Caco-2 (cell line): ENCODE data around the gene DTYMK. TPM values are rescaled to one million over a fixed set of nuclear protein-coding genes. Genes with fewer than 3 reads are reported as not detected.

Source experiments
- BruUV-seq: library from RNA; stranded (reverse); fragments of 400-500 nt; replicated peaks from 2 replicates; lab custom pipeline; 2021; lab: Mats Ljungman, UMichigan
- CTCF ChIA-PET: fragments of 300-600 bp; sonication (Branson Sonifier 250); formaldehyde crosslinking; loops from one replicate; lab custom pipeline; 2022; ENCODE audit warnings: antibody characterized with exemption; lab: Charles Lee
- POLR2A ChIA-PET: fragments of 300-600 bp; sonication (Branson Sonifier 250); formaldehyde crosslinking; loops from one replicate; lab custom pipeline; 2022; ENCODE audit warnings: antibody characterized with exemption; lab: Charles Lee
- DNase-seq, 2 experiments: peaks; one replicate each; pipeline versions ENCODE4 v3.0.0 to v3.0.0-alpha.2; 2020 to 2022
- H3K27me3 ChIP-seq: replicated peaks from 2 replicates; pipeline ENCODE4 v1.6.0; 2011; ENCODE audit warnings: low read length; ENCODE audit not compliant: control insufficient read depth, insufficient read depth
- H3K36me3 ChIP-seq: 2 replicates; pipeline ENCODE4 v1.5.1; 2011; ENCODE audit warnings: low read length; ENCODE audit not compliant: control insufficient read depth, insufficient read depth
- H3K4me1 ChIP-seq: fragments of 250-450 bp; sonication (Bioruptor Pico); 2 replicates; pipeline ENCODE4 v1.5.1; 2020; ENCODE audit warnings: mild to moderate bottlenecking
- H3K4me3 ChIP-seq: 2 replicates; pipeline ENCODE4 v1.5.1; 2011; ENCODE audit warnings: low read depth, mild to moderate bottlenecking, control low read depth, low read length
- H3K9me3 ChIP-seq: fragments of 250-450 bp; sonication (Bioruptor Pico); 2 replicates; pipeline ENCODE4 v1.5.1; 2020; ENCODE audit warnings: mild to moderate bottlenecking, moderate library complexity
- H3K27ac Mint-ChIP-seq: one replicate; pipeline ENCODE4 v1.8.0; 2022; ENCODE audit warnings: mixed read lengths; ENCODE audit not compliant: unreplicated experiment
- H3K27me3 Mint-ChIP-seq: one replicate; pipeline ENCODE4 v1.8.0; 2022; ENCODE audit warnings: mixed read lengths; ENCODE audit not compliant: insufficient read depth, unreplicated experiment
- H3K36me3 Mint-ChIP-seq: one replicate; pipeline ENCODE4 v1.8.0; 2022; ENCODE audit warnings: mild to moderate bottlenecking, mixed read lengths; ENCODE audit not compliant: insufficient read depth, unreplicated experiment
- H3K4me1 Mint-ChIP-seq: one replicate; pipeline ENCODE4 v1.8.0; 2022; ENCODE audit warnings: low read depth, mixed read lengths; ENCODE audit not compliant: unreplicated experiment
- H3K4me3 Mint-ChIP-seq: one replicate; pipeline ENCODE4 v1.8.0; 2022; ENCODE audit warnings: mild to moderate bottlenecking, moderate library complexity, mixed read lengths; ENCODE audit not compliant: unreplicated experiment
- H3K9me3 Mint-ChIP-seq: one replicate; pipeline ENCODE4 v1.8.0; 2022; ENCODE audit warnings: mixed read lengths; ENCODE audit not compliant: unreplicated experiment
- intact Hi-C: fragments of 100-400 bp; cut with micrococcal nuclease; formaldehyde crosslinking; loops from one replicate; pipeline ENCODE4 v1.10.0; 2022; ENCODE audit not compliant: unreplicated experiment
- total RNA-seq: library from RNA; stranded (reverse); gene quantifications from 2 replicates; pipeline ENCODE4 v1.2.3, GENCODE V29; 2022
- TF ChIP-seq, protein P1 (sequence below), 2 experiments: fragments of 200-600 bp in 1 of 2; IDR thresholded peaks; 1 replicate in 1 of 2; 2 replicates in 1 of 2; pipeline versions ENCODE4 v1.5.1 to v1.8.0; 2011 to 2022; ENCODE audit warnings: antibody characterized with exemption in 1 of 2, control low read depth in 1 of 2, inconsistent platforms in 1 of 2, low read depth in 1 of 2, low read length in 1 of 2, mild to moderate bottlenecking in 1 of 2, moderate library complexity in 1 of 2; ENCODE audit not compliant: insufficient read depth in 1 of 2, severe bottlenecking in 1 of 2, unreplicated experiment in 1 of 2

Gene DTYMK
- total RNA-seq, 1 experiment from 2014 or later, result 68.4 TPM

DNA sequence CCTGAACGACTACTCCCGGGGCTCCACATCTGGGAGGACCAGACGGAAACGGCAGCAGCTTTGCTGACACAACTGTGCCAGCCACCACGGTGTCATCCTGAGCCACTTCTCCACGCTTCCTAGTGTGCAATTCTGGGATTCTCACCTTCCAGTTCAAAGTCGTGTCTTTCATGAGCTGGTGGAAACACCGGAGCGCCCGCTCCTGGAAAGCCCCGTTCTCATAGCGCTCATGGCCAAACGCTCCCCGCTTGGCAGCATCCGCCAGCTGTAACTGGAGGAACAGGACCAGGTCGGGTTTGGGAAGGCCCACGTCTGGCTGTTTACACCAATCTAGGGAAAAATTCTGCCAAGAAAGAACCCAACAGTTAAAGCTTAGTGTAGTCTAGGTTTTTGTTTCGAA is 8.3 kb downstream of the DTYMK start:
- no TSS peak for BruUV-seq
- POLR2A ChIA-PET, result interaction anchor here (0.8 kb wide), 1 partner anchor 8 kb away, joined by 3 read pairs; the partner anchor contains the start of gene DTYMK

DNA sequence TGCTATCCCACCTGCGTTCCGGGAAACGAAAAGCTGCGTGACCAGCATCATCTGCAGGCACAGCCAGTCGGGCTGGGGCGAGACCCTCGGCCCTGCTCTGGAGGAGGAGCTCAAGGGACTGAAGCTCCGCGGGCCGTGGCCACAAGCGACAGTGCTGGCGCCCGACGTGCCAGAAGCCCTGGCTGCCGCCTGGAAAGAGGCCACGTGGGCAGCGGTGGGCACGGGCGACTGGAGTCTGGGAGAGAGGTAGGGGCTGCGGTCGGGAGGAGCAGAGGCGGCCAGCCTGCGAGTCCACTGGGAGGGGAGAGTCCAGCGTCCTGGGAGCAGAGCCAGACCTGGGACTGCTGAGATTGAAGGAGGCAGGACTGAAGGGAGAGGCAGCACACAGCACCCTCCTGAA is 9.2 kb downstream of the DTYMK start:
- no peaks in the 10 kb centered on the region for H3K9me3 Mint-ChIP-seq
- BruUV-seq, result no TSS peak
- Histone ChIP-seq H3K27me3 (no peaks in the 10 kb centered on the region), H3K4me3 (no peak overlapping the region), H3K4me1 (no peaks in the 10 kb centered on the region), H3K36me3 (no peaks in the 10 kb centered on the region), H3K9me3 (no peaks in the 10 kb centered on the region)
- no peak overlapping the region for H3K27ac Mint-ChIP-seq
- intact Hi-C loops, result no loop called here
- DNase-seq, result no peak
- TF ChIP-seq, protein P1, sequence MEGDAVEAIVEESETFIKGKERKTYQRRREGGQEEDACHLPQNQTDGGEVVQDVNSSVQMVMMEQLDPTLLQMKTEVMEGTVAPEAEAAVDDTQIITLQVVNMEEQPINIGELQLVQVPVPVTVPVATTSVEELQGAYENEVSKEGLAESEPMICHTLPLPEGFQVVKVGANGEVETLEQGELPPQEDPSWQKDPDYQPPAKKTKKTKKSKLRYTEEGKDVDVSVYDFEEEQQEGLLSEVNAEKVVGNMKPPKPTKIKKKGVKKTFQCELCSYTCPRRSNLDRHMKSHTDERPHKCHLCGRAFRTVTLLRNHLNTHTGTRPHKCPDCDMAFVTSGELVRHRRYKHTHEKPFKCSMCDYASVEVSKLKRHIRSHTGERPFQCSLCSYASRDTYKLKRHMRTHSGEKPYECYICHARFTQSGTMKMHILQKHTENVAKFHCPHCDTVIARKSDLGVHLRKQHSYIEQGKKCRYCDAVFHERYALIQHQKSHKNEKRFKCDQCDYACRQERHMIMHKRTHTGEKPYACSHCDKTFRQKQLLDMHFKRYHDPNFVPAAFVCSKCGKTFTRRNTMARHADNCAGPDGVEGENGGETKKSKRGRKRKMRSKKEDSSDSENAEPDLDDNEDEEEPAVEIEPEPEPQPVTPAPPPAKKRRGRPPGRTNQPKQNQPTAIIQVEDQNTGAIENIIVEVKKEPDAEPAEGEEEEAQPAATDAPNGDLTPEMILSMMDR (IDR thresholded peaks at IDR 0.05; ENCODE audit: insufficient read depth in 1 of 2, low read depth in 1 of 2, low read length in 1 of 2, severe bottlenecking in 1 of 2, unreplicated experiment in 1 of 2), result no peak
- no peaks in the 10 kb centered on the region for H3K27me3 Mint-ChIP-seq
- no peaks in the 10 kb centered on the region for H3K4me1 Mint-ChIP-seq
- POLR2A ChIA-PET, result no interaction called here
- H3K4me3 Mint-ChIP-seq, result no peak overlapping the region
- peaks cover 77% of the 10 kb centered on the region for H3K36me3 Mint-ChIP-seq
- CTCF ChIA-PET, result no interaction called here

More for the DNA sequence above, 8.3 kb downstream of the DTYMK start:
- H3K4me1 Mint-ChIP-seq, result no peaks in the 10 kb centered on the region
- no peak overlapping the region for H3K4me3 Mint-ChIP-seq
- TF ChIP-seq, protein P1 (IDR thresholded peaks at IDR 0.05; ENCODE audit: insufficient read depth in 1 of 2, low read depth in 1 of 2, low read length in 1 of 2, severe bottlenecking in 1 of 2, unreplicated experiment in 1 of 2), result no peak
- Histone ChIP-seq H3K27me3 (no peaks in the 10 kb centered on the region), H3K36me3 (no peaks in the 10 kb centered on the region), H3K9me3 (no peaks in the 10 kb centered on the region), H3K4me3 (no peak overlapping the region), H3K4me1 (no peaks in the 10 kb centered on the region)
- no peaks in the 10 kb centered on the region for H3K9me3 Mint-ChIP-seq
- intact Hi-C loops, result no loop called here
- H3K36me3 Mint-ChIP-seq, result peaks cover 86% of the 10 kb centered on the region
- CTCF ChIA-PET, result no interaction called here
- H3K27ac Mint-ChIP-seq, result no peak overlapping the region
- DNase-seq, result no peak
- H3K27me3 Mint-ChIP-seq, result no peaks in the 10 kb centered on the region

DNA sequence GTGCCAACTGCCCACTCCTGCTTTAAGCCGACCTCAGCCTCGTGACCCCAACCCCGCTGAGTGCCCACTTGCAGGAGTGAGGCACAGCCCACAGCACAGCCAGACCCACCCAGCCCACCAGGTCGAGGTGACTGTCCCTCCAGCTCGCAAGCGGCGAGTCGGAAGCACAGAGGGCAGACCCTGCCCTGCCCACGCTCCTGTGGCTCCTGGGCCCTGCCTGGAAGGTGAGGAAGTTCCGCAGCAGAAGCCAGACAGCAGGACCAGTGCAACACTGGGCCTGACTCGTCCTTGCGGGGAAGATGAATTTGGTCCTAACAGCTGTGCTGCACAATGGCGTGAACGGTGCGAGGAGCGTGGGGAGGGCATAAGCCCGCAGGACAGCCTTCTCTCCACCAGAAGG is 9.9 kb downstream of the DTYMK start:
- Mint-ChIP-seq H3K9me3 (no peaks in the 10 kb centered on the region), H3K4me3 (no peak overlapping the region), H3K4me1 (no peaks in the 10 kb centered on the region), H3K27me3 (no peaks in the 10 kb centered on the region), H3K36me3 (peaks cover 73% of the 10 kb centered on the region), H3K27ac (no peak overlapping the region)
- no peaks in the 10 kb centered on the region for H3K4me1 ChIP-seq
- CTCF ChIA-PET, result no interaction called here
- no peaks in the 10 kb centered on the region for H3K27me3 ChIP-seq
- DNase-seq, result no peak
- POLR2A ChIA-PET, result no interaction called here
- intact Hi-C loops, result no loop called here
- H3K9me3 ChIP-seq, result no peaks in the 10 kb centered on the region
- no peaks in the 10 kb centered on the region for H3K36me3 ChIP-seq
- BruUV-seq, result no TSS peak
- TF ChIP-seq, protein P1 (IDR thresholded peaks at IDR 0.05; ENCODE audit: insufficient read depth in 1 of 2, low read depth in 1 of 2, low read length in 1 of 2, severe bottlenecking in 1 of 2, unreplicated experiment in 1 of 2), result no peak
- no peak overlapping the region for H3K4me3 ChIP-seq
